Measurements from ENCODE around the gene PAQR5. TPM values are rescaled to one million over a fixed set of nuclear protein-coding genes. Genes with fewer than 3 reads are reported as not detected.

PAQR5 gene
- total RNA-seq, 1 donor from 2014 or later = 0.63 TPM

DNA sequence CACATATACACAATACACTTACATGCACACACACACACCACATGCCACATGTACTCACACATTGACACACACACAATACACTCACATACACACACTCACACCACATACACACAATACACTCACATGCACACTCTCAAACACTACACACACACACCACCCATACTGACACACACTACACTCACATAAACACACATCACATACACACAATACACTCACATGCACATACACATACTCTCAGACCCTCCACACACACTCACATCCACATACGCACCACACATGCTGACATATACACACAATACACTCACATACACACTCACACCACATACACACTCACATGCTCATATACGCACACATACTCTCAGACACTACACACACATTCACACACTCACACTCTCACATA, 87.1 kb downstream of the PAQR5 start:
- Histone ChIP-seq H3K4me1 (peaks cover 6% of the 10 kb centered on the region), H3K27ac (replicated peaks) (no peak overlapping the region), H3K27me3 (ENCODE audit: low read depth) (no peaks in the 10 kb centered on the region), H3K4me3 (no peak overlapping the region), H3K36me3 (no peaks in the 10 kb centered on the region), H3K9me3 (replicated peaks) (no peaks in the 10 kb centered on the region)
- DNase-seq = no peak
- intact Hi-C loops (cut with micrococcal nuclease) = no loop called here
- TF ChIP-seq, protein P1, sequence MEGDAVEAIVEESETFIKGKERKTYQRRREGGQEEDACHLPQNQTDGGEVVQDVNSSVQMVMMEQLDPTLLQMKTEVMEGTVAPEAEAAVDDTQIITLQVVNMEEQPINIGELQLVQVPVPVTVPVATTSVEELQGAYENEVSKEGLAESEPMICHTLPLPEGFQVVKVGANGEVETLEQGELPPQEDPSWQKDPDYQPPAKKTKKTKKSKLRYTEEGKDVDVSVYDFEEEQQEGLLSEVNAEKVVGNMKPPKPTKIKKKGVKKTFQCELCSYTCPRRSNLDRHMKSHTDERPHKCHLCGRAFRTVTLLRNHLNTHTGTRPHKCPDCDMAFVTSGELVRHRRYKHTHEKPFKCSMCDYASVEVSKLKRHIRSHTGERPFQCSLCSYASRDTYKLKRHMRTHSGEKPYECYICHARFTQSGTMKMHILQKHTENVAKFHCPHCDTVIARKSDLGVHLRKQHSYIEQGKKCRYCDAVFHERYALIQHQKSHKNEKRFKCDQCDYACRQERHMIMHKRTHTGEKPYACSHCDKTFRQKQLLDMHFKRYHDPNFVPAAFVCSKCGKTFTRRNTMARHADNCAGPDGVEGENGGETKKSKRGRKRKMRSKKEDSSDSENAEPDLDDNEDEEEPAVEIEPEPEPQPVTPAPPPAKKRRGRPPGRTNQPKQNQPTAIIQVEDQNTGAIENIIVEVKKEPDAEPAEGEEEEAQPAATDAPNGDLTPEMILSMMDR (IDR thresholded peaks at IDR 0.05; ENCODE audit: borderline replicate concordance) = no peak

DNA sequence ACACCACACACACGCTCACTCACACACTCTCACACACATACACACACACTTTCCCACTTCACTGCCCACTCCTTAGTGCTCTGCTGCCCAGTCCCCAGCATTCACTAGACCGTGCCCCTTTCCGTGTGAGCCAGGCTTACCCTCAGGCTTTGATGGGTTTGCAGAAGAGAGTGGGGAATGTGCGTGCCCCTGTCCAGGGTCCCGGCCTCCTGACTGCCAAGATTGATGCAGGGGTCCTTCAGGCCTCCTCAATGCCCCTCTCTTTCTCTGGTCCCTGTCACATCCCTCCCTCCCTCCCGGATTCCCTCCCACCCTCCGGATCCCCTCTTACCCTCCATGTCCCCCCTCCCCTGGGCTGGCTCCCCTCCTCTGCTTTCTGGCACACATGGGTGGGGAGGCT, 87.6 kb downstream of the PAQR5 start:
- H3K36me3 ChIP-seq = no peaks in the 10 kb centered on the region
- H3K4me1 ChIP-seq = peaks cover 6% of the 10 kb centered on the region
- intact Hi-C loops (cut with micrococcal nuclease) = no loop called here
- no peak for DNase-seq
- H3K4me3 ChIP-seq = no peak overlapping the region
- no peaks in the 10 kb centered on the region for H3K27me3 ChIP-seq (ENCODE audit: low read depth)
- H3K9me3 ChIP-seq (replicated peaks) = no peaks in the 10 kb centered on the region
- TF ChIP-seq, protein P1 (IDR thresholded peaks at IDR 0.05; ENCODE audit: borderline replicate concordance) = no peak
- no peak overlapping the region for H3K27ac ChIP-seq (replicated peaks)

DNA sequence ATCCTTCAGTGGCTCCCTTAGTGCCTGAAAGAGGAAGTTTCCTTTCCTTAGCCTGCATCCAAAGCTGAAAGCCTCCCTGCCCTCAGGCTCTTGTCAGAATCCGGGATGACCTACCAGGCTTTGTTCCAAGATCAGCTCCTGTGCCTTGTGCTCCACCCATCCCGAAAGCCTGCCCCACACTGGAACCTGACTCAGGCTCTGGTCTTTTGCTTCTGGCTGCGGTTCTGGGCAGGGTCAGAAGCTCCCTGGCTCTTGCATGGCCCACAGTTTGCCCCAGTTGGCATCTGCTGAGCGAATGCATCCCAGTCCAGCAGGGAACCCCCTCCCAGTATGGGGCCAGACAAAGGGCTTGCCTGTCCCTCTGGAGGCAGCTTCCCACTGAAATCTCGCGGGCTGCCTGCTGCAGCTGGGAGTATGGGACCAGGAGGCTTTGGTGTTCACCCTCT, 89.6 kb downstream of the PAQR5 start:
- Histone ChIP-seq H3K4me3 (no peak overlapping the region), H3K9me3 (replicated peaks) (no peaks in the 10 kb centered on the region), H3K4me1 (peaks cover 6% of the 10 kb centered on the region), H3K36me3 (no peaks in the 10 kb centered on the region), H3K27me3 (ENCODE audit: low read depth) (no peaks in the 10 kb centered on the region), H3K27ac (replicated peaks) (no peak overlapping the region)
- intact Hi-C loops (cut with micrococcal nuclease) = no loop called here
- no peak for DNase-seq
- TF ChIP-seq, protein P1 (IDR thresholded peaks at IDR 0.05; ENCODE audit: borderline replicate concordance) = no peak

DNA sequence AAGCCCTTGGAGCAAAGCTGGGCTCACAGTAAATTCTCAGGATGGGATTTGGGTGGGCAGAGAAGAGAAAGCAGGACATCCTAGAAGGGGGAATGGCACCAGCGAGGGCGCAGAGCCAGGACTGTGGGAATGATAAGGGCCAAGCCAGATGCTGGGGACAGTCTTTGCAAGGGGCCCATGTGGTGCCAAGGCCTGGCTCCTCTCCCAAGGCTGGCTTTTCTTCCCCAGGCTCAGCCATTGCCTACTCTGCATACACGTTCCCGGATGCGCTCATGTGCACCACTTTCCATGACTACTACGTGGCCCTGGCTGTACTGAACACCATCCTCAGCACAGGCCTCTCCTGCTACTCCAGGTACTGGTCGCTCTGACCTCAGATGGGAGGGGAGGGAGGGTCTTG, 90.7 kb downstream of the PAQR5 start:
- Histone ChIP-seq H3K9me3 (replicated peaks) (no peaks in the 10 kb centered on the region), H3K4me3 (no peak overlapping the region), H3K27ac (replicated peaks) (no peak overlapping the region), H3K4me1 (peaks cover 15% of the 10 kb centered on the region), H3K27me3 (ENCODE audit: low read depth) (no peaks in the 10 kb centered on the region), H3K36me3 (no peaks in the 10 kb centered on the region)
- intact Hi-C loops (cut with micrococcal nuclease) = no loop called here
- TF ChIP-seq, protein P1 (IDR thresholded peaks at IDR 0.05; ENCODE audit: borderline replicate concordance) = no peak
- DNase-seq = no peak

DNA sequence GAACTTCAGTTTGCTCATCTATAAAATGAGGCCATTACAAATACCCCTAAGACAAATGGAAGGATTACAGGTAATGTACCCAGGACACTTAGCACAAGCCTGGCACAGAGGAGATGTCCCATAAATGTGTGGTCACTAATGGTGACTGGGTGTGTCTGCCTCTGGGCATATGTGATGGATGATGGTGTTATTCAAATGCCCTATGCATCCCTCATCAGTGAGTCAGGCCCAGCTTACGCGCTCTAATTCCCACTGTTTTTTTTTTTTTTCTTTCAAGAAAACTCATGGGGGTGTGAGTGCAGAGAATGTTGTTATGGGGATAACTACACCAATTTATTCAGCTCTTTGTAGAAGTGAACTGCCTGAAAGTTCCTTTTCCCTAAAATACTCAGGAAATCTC, 91.9 kb downstream of the PAQR5 start:
- DNase-seq = no peak
- no peak overlapping the region for H3K27ac ChIP-seq (replicated peaks)
- H3K9me3 ChIP-seq (replicated peaks) = no peaks in the 10 kb centered on the region
- TF ChIP-seq, protein P1 (IDR thresholded peaks at IDR 0.05; ENCODE audit: borderline replicate concordance) = no peak
- no peak overlapping the region for H3K4me3 ChIP-seq
- peaks cover 20% of the 10 kb centered on the region for H3K4me1 ChIP-seq
- H3K36me3 ChIP-seq = no peaks in the 10 kb centered on the region
- intact Hi-C loops (cut with micrococcal nuclease) = no loop called here
- peaks cover under 1% of the 10 kb centered on the region for H3K27me3 ChIP-seq (ENCODE audit: low read depth)

All from left ventricle myocardium inferior (tissue), 1 donor.